Urinary bladder (tissue), 4 donors: Measurements from ENCODE around the gene TK1. TPM values are rescaled to one million over a fixed set of nuclear protein-coding genes. Genes with fewer than 3 reads are reported as not detected.

Experiments
- DNase-seq: peaks from one replicate; pipeline ENCODE4 v3.0.0-alpha.2; 2015; ENCODE audit errors: extremely low spot score
- H3K27ac ChIP-seq: one replicate; pipeline ENCODE4 v1.5.1; 2013; ENCODE audit warnings: low read depth, mild to moderate bottlenecking, moderate library complexity
- H3K36me3 ChIP-seq: one replicate; pipeline ENCODE4 v1.6.1; 2013; ENCODE audit warnings: mild to moderate bottlenecking, moderate library complexity; ENCODE audit not compliant: insufficient read depth
- H3K4me1 ChIP-seq: one replicate; pipeline ENCODE4 v1.6.1; 2013; ENCODE audit warnings: mild to moderate bottlenecking, moderate library complexity; ENCODE audit not compliant: insufficient read depth
- H3K4me3 ChIP-seq: one replicate; pipeline ENCODE4 v1.5.1; 2013; ENCODE audit warnings: low read depth, low read length
- WGBS: extraction: QIAGEN DNeasy Blood & Tissue Kit; methylation state at CpG from one replicate; pipeline ENCODE4 v1.1.7; 2013; 5-methylcytosine and 5-hydroxymethylcytosine counted together
- polyA plus RNA-seq: library from polyadenylated mRNA; stranded (reverse); fragments of 200-250 nt; gene quantifications from one replicate; pipeline ENCODE4 v1.2.3, GENCODE V29; 2013
- total RNA-seq: library from RNA; depleted of rRNA; stranded (reverse); fragments of >200 nt; gene quantifications from one replicate; pipeline ENCODE4 v1.2.3, GENCODE V29; 2014
- donor health status: healthy with polysubstance abuse.
- donor health status: healthy.

Gene TK1
- total and polyA plus RNA-seq, 2 donors = 3.2 to 16.2 TPM

GRCh38 chr17:78206298-78206697 is 19.4 kb upstream of the TK1 start:
- WGBS = 78% methylated on average over 7 of the region's 7 CpGs

GRCh38 chr17:78205124-78205775 is 18.4 kb upstream of the TK1 start:
- Histone ChIP-seq H3K36me3 (peaks cover 2% of the 10 kb centered on the region), H3K27ac (no peak overlapping the region), H3K4me3 (no peak overlapping the region), H3K4me1 (no peaks in the 10 kb centered on the region)
- 91% methylated on average over 17 of the region's 17 CpGs for WGBS
- DNase-seq = no peak

More at GRCh38 chr17:78206298-78206697, 19.4 kb upstream of the TK1 start:
- Histone ChIP-seq H3K36me3 (peaks cover 2% of the 10 kb centered on the region), H3K4me1 (no peaks in the 10 kb centered on the region), H3K27ac (no peak overlapping the region), H3K4me3 (no peak overlapping the region)
- DNase-seq = no peak

GRCh38 chr17:78204387-78205123 is 17.7 kb upstream of the TK1 start:
- Histone ChIP-seq H3K4me1 (no peaks in the 10 kb centered on the region), H3K27ac (no peak overlapping the region), H3K36me3 (peaks cover 2% of the 10 kb centered on the region), H3K4me3 (no peak overlapping the region)
- WGBS = 92% methylated on average over 22 of the region's 22 CpGs
- no peak for DNase-seq

GRCh38 chr17:78202666-78203065 is 15.8 kb upstream of the TK1 start:
- WGBS = 92% methylated on average over 8 of the region's 8 CpGs
- H3K4me3 ChIP-seq = no peak overlapping the region
- DNase-seq = no peak
- no peaks in the 10 kb centered on the region for H3K4me1 ChIP-seq
- no peak overlapping the region for H3K27ac ChIP-seq
- peaks cover 2% of the 10 kb centered on the region for H3K36me3 ChIP-seq

GRCh38 chr17:78200451-78200850 is 13.6 kb upstream of the TK1 start:
- 89% methylated on average over 6 of the region's 6 CpGs for WGBS
- DNase-seq = no peak
- Histone ChIP-seq H3K4me1 (no peaks in the 10 kb centered on the region), H3K4me3 (no peak overlapping the region), H3K36me3 (no peaks in the 10 kb centered on the region), H3K27ac (no peak overlapping the region)

GRCh38 chr17:78197147-78197832 is 10.4 kb upstream of the TK1 start:
- Histone ChIP-seq H3K36me3 (no peaks in the 10 kb centered on the region), H3K4me3 (no peak overlapping the region), H3K27ac (no peak overlapping the region), H3K4me1 (no peaks in the 10 kb centered on the region)
- WGBS = 87% methylated on average over 9 of the region's 9 CpGs
- DNase-seq = no peak

GRCh38 chr17:78196716-78197115 is 9.9 kb upstream of the TK1 start:
- no peak overlapping the region for H3K4me3 ChIP-seq
- no peak for DNase-seq
- WGBS = 85% methylated on average over 5 of the region's 5 CpGs
- no peaks in the 10 kb centered on the region for H3K36me3 ChIP-seq
- no peaks in the 10 kb centered on the region for H3K4me1 ChIP-seq
- H3K27ac ChIP-seq = no peak overlapping the region

GRCh38 chr17:78185981-78186691 is 716 bp downstream of the TK1 start:
- Histone ChIP-seq H3K4me3 (no peak overlapping the region), H3K4me1 (no peaks in the 10 kb centered on the region), H3K36me3 (no peaks in the 10 kb centered on the region), H3K27ac (no peak overlapping the region)
- WGBS = 56% methylated on average over 10 of the region's 10 CpGs
- DNase-seq = no peak

- H3K4me1 ChIP-seq = no peaks in the 10 kb centered on the region
- H3K27ac ChIP-seq = no peak overlapping the region
Observed at GRCh38 chr17:78184868-78185267, 2.0 kb downstream of the TK1 start.

GRCh38 chr17:78184351-78184750 is 2.5 kb downstream of the TK1 start:
- H3K4me3 ChIP-seq = no peak overlapping the region
- H3K27ac ChIP-seq = no peak overlapping the region
- no peak for DNase-seq
- no peaks in the 10 kb centered on the region for H3K4me1 ChIP-seq
- 47% methylated on average over 10 of the region's 10 CpGs for WGBS
- H3K36me3 ChIP-seq = no peaks in the 10 kb centered on the region

More at GRCh38 chr17:78184868-78185267, 2.0 kb downstream of the TK1 start:
- 65% methylated on average over 9 of the region's 9 CpGs for WGBS
- DNase-seq = no peak
- Histone ChIP-seq H3K4me3 (no peak overlapping the region), H3K36me3 (no peaks in the 10 kb centered on the region)

- 81% methylated on average over 12 of the region's 12 CpGs for WGBS
- H3K27ac ChIP-seq = no peak overlapping the region
- H3K36me3 ChIP-seq = no peaks in the 10 kb centered on the region
- DNase-seq = no peak
- no peaks in the 10 kb centered on the region for H3K4me1 ChIP-seq
- no peak overlapping the region for H3K4me3 ChIP-seq
Observed at GRCh38 chr17:78183916-78184315, 2.9 kb downstream of the TK1 start.

GRCh38 chr17:78182504-78182903 is 4.3 kb downstream of the TK1 start:
- H3K4me1 ChIP-seq = no peaks in the 10 kb centered on the region
- H3K4me3 ChIP-seq = no peak overlapping the region
- no peaks in the 10 kb centered on the region for H3K36me3 ChIP-seq
- no peak overlapping the region for H3K27ac ChIP-seq
- DNase-seq = no peak
- WGBS = 94% methylated on average over 13 of the region's 13 CpGs

- Histone ChIP-seq H3K4me3 (no peak overlapping the region), H3K36me3 (no peaks in the 10 kb centered on the region), H3K4me1 (no peaks in the 10 kb centered on the region), H3K27ac (no peak overlapping the region)
- DNase-seq = no peak
- WGBS = 62% methylated on average over 2 of the region's 2 CpGs
Observed at GRCh38 chr17:78180508-78180907, 6.3 kb downstream of the TK1 start.
